Gastroesophageal sphincter (tissue), 4 donors: ENCODE results near the gene SERPINB10. TPM values are rescaled to one million over a fixed set of nuclear protein-coding genes. Genes with fewer than 3 reads are reported as not detected.

ENCODE experiments used
- ATAC-seq: fragments of 150-250 bp; one replicate; pipeline ENCODE4 v1.9.1; 2016; ENCODE audit warnings: mild to moderate bottlenecking, moderate library complexity
- H3K27ac ChIP-seq, 4 donors: fragments of 200-600 bp; sonication (generic) in 3 of 4; 1 replicate in 3 of 4; 2 replicates in 1 of 4; pipeline ENCODE4 v1.5.1; 2016 to 2019
- H3K27me3 ChIP-seq: fragments of 200-600 bp; sonication (generic); one replicate; pipeline ENCODE4 v1.5.1; 2019
- H3K36me3 ChIP-seq, 2 donors: fragments of 200-600 bp; sonication (generic); one replicate each; pipeline ENCODE4 v1.5.1; 2019; ENCODE audit warnings: control low read depth in 1 of 2
- H3K4me1 ChIP-seq, 3 donors: fragments of 200-600 bp; sonication (generic); 1 replicate in 2 of 3; 2 replicates in 1 of 3; pipeline ENCODE4 v1.5.1; 2016 to 2019; ENCODE audit warnings: control low read depth in 2 of 3
- H3K4me3 ChIP-seq, 2 donors: fragments of 200-600 bp; sonication (generic); one replicate each; pipeline ENCODE4 v1.5.1; 2019; ENCODE audit warnings: mild to moderate bottlenecking in 1 of 2, moderate library complexity in 1 of 2
- H3K9me3 ChIP-seq, 3 donors: fragments of 200-600 bp; sonication (generic); one replicate each; pipeline ENCODE4 v1.5.1; 2017 to 2019; ENCODE audit warnings: control low read depth in 2 of 3
- EP300 ChIP-seq: sonication (generic); formaldehyde crosslinking; IDR thresholded peaks from one replicate; pipeline ENCODE4 v1.6.1; 2017; ENCODE audit warnings: antibody characterized with exemption, mild to moderate bottlenecking
- POLR2A ChIP-seq, 2 donors: fragments of 450-650 bp; IDR thresholded peaks; one replicate each; pipeline ENCODE4 v1.6.1; 2017; ENCODE audit warnings: antibody characterized with exemption in 2 of 2, mild to moderate bottlenecking in 2 of 2, moderate library complexity in 1 of 2
- POLR2AphosphoS5 ChIP-seq: sonication (generic); formaldehyde crosslinking; IDR thresholded peaks from one replicate; pipeline ENCODE4 v1.6.1; 2017; ENCODE audit warnings: antibody characterized with exemption
- WGBS, 2 donors: methylation state at CpG; one replicate each; pipeline ENCODE4 v1.1.5; 2018; ENCODE audit warnings: low coverage in 1 of 2; 5-methylcytosine and 5-hydroxymethylcytosine counted together
- total RNA-seq, 4 donors: library from RNA; depleted of rRNA; stranded (reverse); fragments of >200 nt; gene quantifications; one replicate each; pipeline ENCODE4 v1.1.0, GENCODE V29; 2016
- TF ChIP-seq, protein P1 (sequence below), 4 experiments: fragments of 200-600 bp in 2 of 4; fragments of 450-650 bp in 2 of 4; sonication (generic) in 1 of 4; IDR thresholded peaks; one replicate each; pipeline ENCODE4 v1.5.1; 2017 to 2019; ENCODE audit warnings: antibody characterized with exemption in 4 of 4, mild to moderate bottlenecking in 2 of 4, moderate library complexity in 2 of 4

SERPINB10 gene
- total RNA-seq, 4 donors from 2014 or later: 2.0 TPM; not detected in 3

GRCh38 chr18:63890237-63890949 lies 17.4 kb upstream of the SERPINB10 start:
- 70 to 73% methylated on average over 5 to 6 of the region's 6 CpGs for WGBS, 2 donors
- Histone ChIP-seq H3K4me3 (no peak overlapping the region), H3K4me1 (no peaks in the 10 kb centered on the region), H3K27me3 (no peaks in the 10 kb centered on the region), H3K9me3 (no peaks in the 10 kb centered on the region), H3K36me3 (no peaks in the 10 kb centered on the region), H3K27ac (no peak overlapping the region)
- no peak for ATAC-seq
- TF ChIP-seq EP300 (no peak), POLR2A (IDR thresholded peaks at IDR 0.05) (no peak), POLR2AphosphoS5 (no peak)
- TF ChIP-seq, protein P1, sequence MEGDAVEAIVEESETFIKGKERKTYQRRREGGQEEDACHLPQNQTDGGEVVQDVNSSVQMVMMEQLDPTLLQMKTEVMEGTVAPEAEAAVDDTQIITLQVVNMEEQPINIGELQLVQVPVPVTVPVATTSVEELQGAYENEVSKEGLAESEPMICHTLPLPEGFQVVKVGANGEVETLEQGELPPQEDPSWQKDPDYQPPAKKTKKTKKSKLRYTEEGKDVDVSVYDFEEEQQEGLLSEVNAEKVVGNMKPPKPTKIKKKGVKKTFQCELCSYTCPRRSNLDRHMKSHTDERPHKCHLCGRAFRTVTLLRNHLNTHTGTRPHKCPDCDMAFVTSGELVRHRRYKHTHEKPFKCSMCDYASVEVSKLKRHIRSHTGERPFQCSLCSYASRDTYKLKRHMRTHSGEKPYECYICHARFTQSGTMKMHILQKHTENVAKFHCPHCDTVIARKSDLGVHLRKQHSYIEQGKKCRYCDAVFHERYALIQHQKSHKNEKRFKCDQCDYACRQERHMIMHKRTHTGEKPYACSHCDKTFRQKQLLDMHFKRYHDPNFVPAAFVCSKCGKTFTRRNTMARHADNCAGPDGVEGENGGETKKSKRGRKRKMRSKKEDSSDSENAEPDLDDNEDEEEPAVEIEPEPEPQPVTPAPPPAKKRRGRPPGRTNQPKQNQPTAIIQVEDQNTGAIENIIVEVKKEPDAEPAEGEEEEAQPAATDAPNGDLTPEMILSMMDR (IDR thresholded peaks at IDR 0.05): no peak

GRCh38 chr18:63890950-63891304 lies 16.8 kb upstream of the SERPINB10 start:
- whole genome bisulfite sequencing, 2 donors: 61 to 86% methylated on average over 4 to 5 of the region's 5 CpGs
- no peaks in the 10 kb centered on the region for H3K36me3 ChIP-seq
- no peak for ATAC-seq

DNA sequence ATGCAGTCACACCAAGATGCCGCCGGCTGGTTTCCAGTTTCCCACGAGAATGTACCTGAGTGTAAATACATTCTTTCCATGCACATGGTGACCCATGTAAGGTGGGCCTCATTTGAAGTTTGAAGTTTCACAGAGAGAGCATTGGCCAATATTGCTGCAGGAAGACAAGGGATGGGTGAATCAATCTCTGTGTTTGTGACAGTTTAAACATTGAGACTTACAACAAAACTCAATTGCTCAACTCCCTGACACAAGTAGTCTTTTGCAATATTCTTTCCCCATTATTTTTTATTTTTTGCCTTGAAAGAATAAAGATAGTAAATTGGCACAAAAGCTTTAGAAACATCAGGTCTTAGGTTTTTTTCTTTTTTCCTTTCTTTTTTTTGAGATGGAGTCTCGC lies 15.2 kb upstream of the SERPINB10 start:
- Histone ChIP-seq H3K36me3 (no peaks in the 10 kb centered on the region), H3K9me3 (no peaks in the 10 kb centered on the region), H3K4me1 (no peaks in the 10 kb centered on the region), H3K27me3 (no peaks in the 10 kb centered on the region), H3K27ac (no peak overlapping the region), H3K4me3 (no peak overlapping the region)
- 86 to 100% methylated on average over 1 to 4 of the region's 4 CpGs for WGBS, 2 donors
- TF ChIP-seq POLR2AphosphoS5 (no peak), EP300 (no peak), POLR2A (IDR thresholded peaks at IDR 0.05) (no peak)
- TF ChIP-seq, protein P1 (IDR thresholded peaks at IDR 0.05): no peak
- ATAC-seq: no peak

More at GRCh38 chr18:63890950-63891304, 16.8 kb upstream of the SERPINB10 start:
- H3K4me1 ChIP-seq: no peaks in the 10 kb centered on the region
- TF ChIP-seq, protein P1 (IDR thresholded peaks at IDR 0.05): no peak
- no peak for TF ChIP-seq EP300
- TF ChIP-seq POLR2AphosphoS5: no peak
- TF ChIP-seq POLR2A (IDR thresholded peaks at IDR 0.05): no peak
- H3K4me3 ChIP-seq: no peak overlapping the region
- no peaks in the 10 kb centered on the region for H3K9me3 ChIP-seq
- H3K27me3 ChIP-seq: no peaks in the 10 kb centered on the region
- no peak overlapping the region for H3K27ac ChIP-seq

- Histone ChIP-seq H3K27me3 (no peaks in the 10 kb centered on the region), H3K9me3 (no peaks in the 10 kb centered on the region), H3K36me3 (no peaks in the 10 kb centered on the region), H3K27ac (no peak overlapping the region), H3K4me1 (no peaks in the 10 kb centered on the region), H3K4me3 (no peak overlapping the region)
- TF ChIP-seq, protein P1 (IDR thresholded peaks at IDR 0.05): no peak
- no peak for TF ChIP-seq POLR2AphosphoS5
- no peak for TF ChIP-seq EP300
- no peak for TF ChIP-seq POLR2A (IDR thresholded peaks at IDR 0.05)
- no peak for ATAC-seq
- no CpG with 5 or more reads among the region's 6 CpGs for WGBS, 2 donors
Measured at GRCh38 chr18:63894106-63894772, 13.5 kb upstream of the SERPINB10 start.

DNA sequence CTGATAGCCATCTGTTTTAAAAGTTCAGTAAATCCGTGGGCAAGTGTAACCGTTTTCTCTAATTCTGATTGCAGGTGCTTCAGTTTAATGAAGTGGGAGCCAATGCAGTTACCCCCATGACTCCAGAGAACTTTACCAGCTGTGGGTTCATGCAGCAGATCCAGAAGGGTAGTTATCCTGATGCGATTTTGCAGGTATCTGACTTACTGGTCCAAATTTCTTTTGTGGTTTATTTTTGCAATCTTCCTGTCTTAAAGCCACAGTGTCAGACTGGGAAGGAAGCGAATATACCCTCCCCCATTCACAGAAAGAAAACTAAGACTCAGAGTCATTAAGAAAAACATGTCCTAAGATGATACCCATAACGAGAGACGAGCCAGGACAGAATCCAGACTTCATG lies 12.6 kb upstream of the SERPINB10 start:
- WGBS, 2 donors: 59 to 74% methylated on average over 5 to 6 of the region's 6 CpGs
- TF ChIP-seq EP300: no peak
- TF ChIP-seq, protein P1 (IDR thresholded peaks at IDR 0.05): no peak
- TF ChIP-seq POLR2A (IDR thresholded peaks at IDR 0.05): no peak
- H3K4me1 ChIP-seq: no peaks in the 10 kb centered on the region
- H3K36me3 ChIP-seq: no peaks in the 10 kb centered on the region
- no peaks in the 10 kb centered on the region for H3K27me3 ChIP-seq
- ATAC-seq: no peak
- H3K9me3 ChIP-seq: no peaks in the 10 kb centered on the region
- no peak overlapping the region for H3K4me3 ChIP-seq
- H3K27ac ChIP-seq: no peak overlapping the region
